Immature natural killer cell (primary cell): ENCODE data around the gene COL13A1. TPM values are rescaled to one million over a fixed set of nuclear protein-coding genes. Genes with fewer than 3 reads are reported as not detected.
A peak's percentile ranks its signal among the peaks of the same experiment; 100 is the strongest.

Source experiments
- DNase-seq, 3 donors: peaks; one replicate each; pipeline ENCODE4 v3.0.0; 2022; ENCODE audit warnings: mixed read lengths in 1 of 3
- H3K27ac Mint-ChIP-seq, 6 donors: one replicate each; pipeline ENCODE4 v1.8.0; 2020; ENCODE audit warnings: mixed read lengths in 6 of 6, mild to moderate bottlenecking in 5 of 6, inconsistent platforms in 4 of 6, moderate library complexity in 3 of 6
- H3K27me3 Mint-ChIP-seq, 3 donors: one replicate each; pipeline ENCODE4 v1.8.0; 2020 to 2021; ENCODE audit warnings: low read depth in 3 of 3, mild to moderate bottlenecking in 3 of 3, mixed read lengths in 3 of 3, moderate library complexity in 3 of 3, inconsistent platforms in 1 of 3
- H3K36me3 Mint-ChIP-seq, 3 donors: one replicate each; pipeline ENCODE4 v1.8.0; 2020; ENCODE audit warnings: mixed read lengths in 3 of 3, inconsistent platforms in 2 of 3, mild to moderate bottlenecking in 2 of 3
- H3K4me1 Mint-ChIP-seq, 2 donors: one replicate each; pipeline ENCODE4 v1.8.0; 2020; ENCODE audit warnings: inconsistent platforms in 2 of 2, mild to moderate bottlenecking in 2 of 2, mixed read lengths in 2 of 2, moderate library complexity in 1 of 2
- H3K4me3 Mint-ChIP-seq, 5 donors: one replicate each; pipeline ENCODE4 v1.8.0; 2020; ENCODE audit warnings: mild to moderate bottlenecking in 5 of 5, mixed read lengths in 5 of 5, inconsistent platforms in 3 of 5, moderate library complexity in 3 of 5
- H3K9me3 Mint-ChIP-seq, 6 donors: one replicate each; pipeline ENCODE4 v1.8.0; 2020; ENCODE audit warnings: mild to moderate bottlenecking in 6 of 6, mixed read lengths in 6 of 6, inconsistent platforms in 4 of 6, moderate library complexity in 3 of 6
- polyA plus RNA-seq, 3 donors: library from polyadenylated mRNA; unstranded; fragments of 300-500 nt; fragmentation: Illumina TruSeq; gene quantifications; one replicate each; pipeline ENCODE4 v1.2.3, GENCODE V29; 2021

The COL13A1 gene
- polyA plus RNA-seq, 3 donors from 2014 or later, result 1.0 to 6.0 (median 1.6) TPM

GRCh38 chr10:69957886-69958555, 156.3 kb downstream of the COL13A1 start:
- peak; percentile 18 to 40 (median 35) for DNase-seq
- Mint-ChIP-seq H3K27me3 (peaks cover 2 to 5% (median 2%) of the 10 kb centered on the region in 3 donors), H3K4me3 (no peak overlapping the region), H3K9me3 (no peaks in the 10 kb centered on the region), H3K27ac (no peak overlapping the region), H3K4me1 (no peaks in the 10 kb centered on the region), H3K36me3 (no peaks in the 10 kb centered on the region)

GRCh38 chr10:69958556-69958902, 156.8 kb downstream of the COL13A1 start:
- Mint-ChIP-seq H3K27me3 (peaks cover 2 to 7% (median 2%) of the 10 kb centered on the region in 3 donors), H3K4me1 (no peaks in the 10 kb centered on the region), H3K36me3 (no peaks in the 10 kb centered on the region), H3K4me3 (no peak overlapping the region), H3K27ac (no peak overlapping the region), H3K9me3 (no peaks in the 10 kb centered on the region)
- no peak for DNase-seq

DNA sequence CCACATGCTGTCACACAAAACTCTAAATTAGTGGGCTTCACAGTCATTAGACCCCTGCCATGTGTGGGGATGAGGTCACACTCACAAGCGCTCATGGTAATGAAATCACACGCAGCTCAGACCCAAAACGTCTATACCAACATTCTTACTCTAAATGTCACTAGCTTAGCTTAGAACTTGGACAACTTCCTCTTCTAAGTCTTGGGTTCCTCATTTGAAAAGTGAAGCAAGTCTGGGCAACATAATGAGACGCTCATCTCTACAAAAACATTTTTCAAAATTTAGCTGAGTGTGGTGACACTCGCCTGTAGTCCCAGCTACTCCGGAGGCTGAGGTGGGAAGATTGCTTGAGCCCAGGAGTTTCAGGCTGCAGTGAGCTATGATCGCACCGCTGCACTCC, 158.2 kb downstream of the COL13A1 start:
- Mint-ChIP-seq H3K27ac (no peak overlapping the region), H3K4me1 (no peaks in the 10 kb centered on the region), H3K36me3 (no peaks in the 10 kb centered on the region), H3K4me3 (no peak overlapping the region), H3K9me3 (no peaks in the 10 kb centered on the region), H3K27me3 (peaks cover 2 to 8% (median 2%) of the 10 kb centered on the region in 3 donors)
- DNase-seq, result no peak

DNA sequence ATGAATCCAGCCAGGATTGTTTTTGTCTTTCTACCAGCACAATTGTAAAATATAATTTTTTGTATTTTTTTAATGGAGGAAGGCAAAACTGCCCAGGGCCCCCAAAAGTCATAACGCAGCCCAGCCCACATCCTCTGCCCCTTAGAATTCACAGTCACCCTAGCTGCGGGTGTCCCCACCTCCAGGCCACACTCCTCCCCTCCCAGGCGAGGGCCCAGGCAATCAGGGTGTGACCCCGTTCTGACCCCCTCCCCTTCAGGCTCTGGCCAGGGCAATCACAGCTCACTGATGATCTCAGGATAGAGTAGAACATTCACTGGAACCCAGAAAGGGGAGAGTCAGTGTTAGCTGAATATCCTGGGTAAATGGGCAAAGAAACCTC, 158.9 kb downstream of the COL13A1 start:
- H3K27ac Mint-ChIP-seq, result no peak overlapping the region
- no peak overlapping the region for H3K4me3 Mint-ChIP-seq
- DNase-seq, result no peak
- H3K4me1 Mint-ChIP-seq, result no peaks in the 10 kb centered on the region
- H3K9me3 Mint-ChIP-seq, result no peaks in the 10 kb centered on the region
- H3K27me3 Mint-ChIP-seq, result peaks cover 2 to 8% (median 2%) of the 10 kb centered on the region in 3 donors
- H3K36me3 Mint-ChIP-seq, result no peaks in the 10 kb centered on the region

DNA sequence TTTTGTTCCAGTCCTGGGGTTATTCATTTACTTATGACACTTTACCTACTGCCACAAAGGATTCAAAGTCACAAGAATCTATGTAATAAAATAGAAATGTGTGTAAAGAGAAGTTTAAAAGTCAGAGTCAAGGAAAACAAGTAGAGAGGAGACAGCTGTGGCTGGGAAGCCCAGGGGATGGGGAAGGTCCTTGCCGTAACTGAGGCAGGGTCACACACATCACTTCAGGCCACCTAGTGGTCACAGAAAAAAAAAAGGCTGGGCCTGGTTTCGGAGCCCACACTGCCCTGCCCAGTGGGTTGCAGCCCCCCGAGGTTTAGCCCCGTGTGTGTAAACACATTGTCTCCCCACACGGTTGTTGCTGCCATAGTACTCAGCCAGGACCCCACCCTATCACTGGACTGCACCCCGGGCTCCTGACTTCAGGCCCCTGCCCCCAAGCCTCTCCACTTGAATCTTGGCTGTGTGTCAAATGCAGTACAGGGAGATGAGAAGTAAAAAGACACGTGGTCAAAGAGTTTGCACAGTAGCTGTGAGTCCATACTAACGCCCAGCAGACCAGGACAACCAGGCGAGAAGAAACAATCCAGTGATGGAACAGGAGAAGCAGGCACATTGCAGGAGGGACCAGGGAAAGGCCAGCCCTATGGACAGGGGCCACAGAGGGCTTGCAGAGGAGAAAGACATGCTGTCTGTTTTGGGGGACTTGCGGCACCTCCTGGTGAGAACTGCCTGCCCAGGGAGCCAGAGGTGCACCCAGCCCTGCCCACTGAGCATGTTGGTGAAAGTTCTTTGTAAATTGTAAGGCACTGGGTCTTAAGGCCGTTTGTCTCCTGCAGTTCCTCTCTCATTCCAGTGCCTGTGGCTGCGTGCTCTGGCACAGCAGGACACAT, 159.5 kb downstream of the COL13A1 start:
- no peak for DNase-seq
- H3K4me3 Mint-ChIP-seq, result no peak overlapping the region
- no peak overlapping the region for H3K27ac Mint-ChIP-seq
- peaks cover 2 to 8% (median 5%) of the 10 kb centered on the region in 3 donors for H3K27me3 Mint-ChIP-seq
- no peaks in the 10 kb centered on the region for H3K4me1 Mint-ChIP-seq
- no peaks in the 10 kb centered on the region for H3K36me3 Mint-ChIP-seq
- no peaks in the 10 kb centered on the region for H3K9me3 Mint-ChIP-seq

- peaks cover 0 to 8% (median 8%) of the 10 kb centered on the region in 3 donors for H3K27me3 Mint-ChIP-seq
- DNase-seq, result no peak
- no peaks in the 10 kb centered on the region for H3K36me3 Mint-ChIP-seq
Observed at GRCh38 chr10:69961881-69962745, 160.4 kb downstream of the COL13A1 start.

GRCh38 chr10:69962746-69963135, 161.0 kb downstream of the COL13A1 start:
- no peak overlapping the region for H3K4me3 Mint-ChIP-seq
- peaks cover 0 to 9% (median 8%) of the 10 kb centered on the region in 3 donors for H3K27me3 Mint-ChIP-seq

More at GRCh38 chr10:69961881-69962745, 160.4 kb downstream of the COL13A1 start:
- Mint-ChIP-seq H3K9me3 (no peaks in the 10 kb centered on the region), H3K4me1 (no peaks in the 10 kb centered on the region), H3K27ac (peak overlapping the region in 1 of 6 donors; percentile 53), H3K4me3 (no peak overlapping the region)

GRCh38 chr10:69963178-69963834, 161.6 kb downstream of the COL13A1 start:
- peaks cover 0 to 9% (median 6%) of the 10 kb centered on the region in 3 donors for H3K27me3 Mint-ChIP-seq
- H3K9me3 Mint-ChIP-seq, result no peaks in the 10 kb centered on the region
- H3K27ac Mint-ChIP-seq, result peak overlapping the region in 1 of 6 donors; percentile 53
- no peak overlapping the region for H3K4me3 Mint-ChIP-seq
- no peaks in the 10 kb centered on the region for H3K4me1 Mint-ChIP-seq
- H3K36me3 Mint-ChIP-seq, result no peaks in the 10 kb centered on the region
- DNase-seq, result no peak

More at GRCh38 chr10:69962746-69963135, 161.0 kb downstream of the COL13A1 start:
- Mint-ChIP-seq H3K36me3 (no peaks in the 10 kb centered on the region), H3K9me3 (no peaks in the 10 kb centered on the region), H3K4me1 (no peaks in the 10 kb centered on the region), H3K27ac (peak overlapping the region in 2 of 6 donors; percentile 53 to 69)
- no peak for DNase-seq

GRCh38 chr10:69963835-69964710, 162.4 kb downstream of the COL13A1 start:
- Mint-ChIP-seq H3K27ac (no peak overlapping the region), H3K36me3 (no peaks in the 10 kb centered on the region), H3K4me3 (no peak overlapping the region), H3K9me3 (no peaks in the 10 kb centered on the region), H3K27me3 (peaks cover 0 to 9% (median 7%) of the 10 kb centered on the region in 3 donors), H3K4me1 (no peaks in the 10 kb centered on the region)
- no peak for DNase-seq

- H3K27ac Mint-ChIP-seq, result no peak overlapping the region
- H3K36me3 Mint-ChIP-seq, result no peaks in the 10 kb centered on the region
- DNase-seq, result no peak
- no peaks in the 10 kb centered on the region for H3K9me3 Mint-ChIP-seq
- no peaks in the 10 kb centered on the region for H3K4me1 Mint-ChIP-seq
- no peak overlapping the region for H3K4me3 Mint-ChIP-seq
- peaks cover 0 to 11% (median 7%) of the 10 kb centered on the region in 3 donors for H3K27me3 Mint-ChIP-seq
Observed at GRCh38 chr10:69965086-69965485, 163.4 kb downstream of the COL13A1 start.

DNA sequence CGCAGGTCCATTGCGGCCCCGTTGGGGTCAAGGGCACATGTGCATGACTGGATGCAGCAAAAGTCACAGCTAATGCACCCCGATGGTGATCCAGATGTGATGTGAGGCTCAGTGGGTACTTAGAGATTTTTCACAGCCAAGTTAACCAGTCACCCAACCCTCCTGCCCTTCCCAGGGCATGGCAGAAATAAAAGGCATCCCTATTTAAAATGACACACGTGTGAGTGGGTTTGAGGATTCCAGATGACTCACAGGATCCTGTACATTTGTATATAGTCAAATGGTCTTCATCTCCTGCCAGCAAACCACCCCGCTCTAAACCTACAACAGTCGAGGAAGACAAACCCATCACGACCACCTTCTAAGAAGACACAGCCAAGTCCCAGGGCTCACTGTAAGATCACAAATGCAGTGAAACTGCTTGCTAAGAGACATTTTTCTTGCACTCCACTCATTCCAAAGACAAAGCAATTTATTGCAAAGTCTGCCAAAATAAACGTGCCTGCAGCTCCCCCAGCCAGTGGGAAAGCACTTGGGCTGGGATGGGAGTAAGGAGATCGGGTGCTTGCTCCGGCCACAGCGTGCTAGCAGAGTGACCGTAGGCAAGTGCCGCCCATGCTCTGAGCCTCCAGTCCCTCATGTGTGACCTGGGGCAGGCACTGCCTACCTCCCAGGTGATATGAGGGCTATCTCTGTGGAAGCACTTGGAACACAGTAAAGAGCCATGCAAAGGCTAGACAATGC, 164.4 kb downstream of the COL13A1 start:
- no peak overlapping the region for H3K4me3 Mint-ChIP-seq

GRCh38 chr10:69968830-69969229, 167.1 kb downstream of the COL13A1 start:
- H3K27me3 Mint-ChIP-seq, result peaks cover 5 to 12% (median 6%) of the 10 kb centered on the region in 3 donors
- no peaks in the 10 kb centered on the region for H3K4me1 Mint-ChIP-seq
- DNase-seq, result no peak
- H3K9me3 Mint-ChIP-seq, result no peaks in the 10 kb centered on the region
- H3K36me3 Mint-ChIP-seq, result no peaks in the 10 kb centered on the region
- no peak overlapping the region for H3K27ac Mint-ChIP-seq
- no peak overlapping the region for H3K4me3 Mint-ChIP-seq

More for the DNA sequence above, 164.4 kb downstream of the COL13A1 start:
- Mint-ChIP-seq H3K9me3 (no peaks in the 10 kb centered on the region), H3K27ac (no peak overlapping the region), H3K27me3 (peaks cover 0 to 9% (median 7%) of the 10 kb centered on the region in 3 donors), H3K4me1 (no peaks in the 10 kb centered on the region), H3K36me3 (no peaks in the 10 kb centered on the region)
- DNase-seq, result no peak
